ENCODE results near the gene AKR1C2. TPM values are rescaled to one million over a fixed set of nuclear protein-coding genes. Genes with fewer than 3 reads are reported as not detected.
"Not testable (repeated sequence)": the region's sequence is repeated elsewhere in the genome, so short reads cannot be mapped to it uniquely, and the experiment has no call there.

Gene AKR1C2
- total and polyA plus RNA-seq, 2 experiments from 2014 or later = 51.0 to 51.7 TPM

GRCh38 chr10:5018671-5019277, 15.1 kb upstream of the AKR1C2 start:
- H2AFZ ChIP-seq; H3K4me1 ChIP-seq (ENCODE audit: insufficient read depth); H3K27me3 ChIP-seq; H3K27ac ChIP-seq; H3K9me3 ChIP-seq (ENCODE audit: low read depth); H3K4me2 ChIP-seq; H3K4me3 ChIP-seq; H3K79me2 ChIP-seq; H3K36me3 ChIP-seq (replicated peaks; ENCODE audit: insufficient read depth, low read depth); H3K9me2 ChIP-seq (replicated peaks; ENCODE audit: insufficient read depth); H4K20me1 ChIP-seq (ENCODE audit: insufficient read depth, poor library complexity, severe bottlenecking): not testable (repeated sequence)
- peak; percentile 26 for TF ChIP-seq CTCF (IDR thresholded peaks at IDR 0.05; ENCODE audit: poor library complexity)
- WGBS (ENCODE audit: low lambda C conversion rate, missing lambda C conversion rate) = 81% methylated on average over 3 of the region's 3 CpGs
- peak; percentile 31 for DNase-seq (ENCODE audit: low spot score)

DNA sequence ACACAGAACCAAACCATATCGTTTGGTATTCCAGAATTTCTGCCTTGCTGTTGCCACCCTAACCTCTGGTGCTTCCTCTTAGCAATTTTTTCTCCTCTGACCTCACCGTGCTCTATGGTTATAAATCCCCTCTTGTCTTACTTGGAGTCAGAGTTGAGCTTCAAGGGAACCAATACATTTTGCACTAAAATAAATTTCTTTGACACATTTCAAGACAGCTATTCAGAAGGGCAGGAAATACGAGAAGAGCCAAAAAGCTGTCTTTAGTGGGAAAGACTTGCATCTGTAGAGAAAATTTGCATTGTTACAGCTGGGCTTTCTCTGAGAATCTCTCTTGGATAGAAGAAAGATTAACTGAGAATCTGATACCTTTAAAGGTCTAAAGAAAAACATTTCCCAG, 14.5 kb upstream of the AKR1C2 start:
- Histone ChIP-seq H2AFZ (no peak overlapping the region), H3K9me2 (replicated peaks; ENCODE audit: insufficient read depth) (no peaks in the 10 kb centered on the region), H4K20me1 (ENCODE audit: insufficient read depth, poor library complexity, severe bottlenecking) (no peaks in the 10 kb centered on the region), H3K4me1 (ENCODE audit: insufficient read depth) (peaks cover 3% of the 10 kb centered on the region), H3K36me3 (replicated peaks; ENCODE audit: insufficient read depth, low read depth) (no peaks in the 10 kb centered on the region), H3K4me2 (no peak overlapping the region), H3K4me3 (no peak overlapping the region), H3K9me3 (ENCODE audit: low read depth) (no peaks in the 10 kb centered on the region), H3K27me3 (no peaks in the 10 kb centered on the region), H3K27ac (no peak overlapping the region), H3K79me2 (no peaks in the 10 kb centered on the region)
- WGBS (ENCODE audit: low lambda C conversion rate, missing lambda C conversion rate) = 56% methylated on average over 3 of the region's 3 CpGs
- TF ChIP-seq EZH2phosphoT487 (IDR thresholded peaks at IDR 0.05; ENCODE audit: low read depth, severe bottlenecking, unreplicated experiment) (no peak), CTCF (IDR thresholded peaks at IDR 0.05; ENCODE audit: poor library complexity) (no peak), EZH2 (IDR thresholded peaks at IDR 0.05; ENCODE audit: borderline replicate concordance) (no peak)
- DNase-seq (ENCODE audit: low spot score) = no peak

DNA sequence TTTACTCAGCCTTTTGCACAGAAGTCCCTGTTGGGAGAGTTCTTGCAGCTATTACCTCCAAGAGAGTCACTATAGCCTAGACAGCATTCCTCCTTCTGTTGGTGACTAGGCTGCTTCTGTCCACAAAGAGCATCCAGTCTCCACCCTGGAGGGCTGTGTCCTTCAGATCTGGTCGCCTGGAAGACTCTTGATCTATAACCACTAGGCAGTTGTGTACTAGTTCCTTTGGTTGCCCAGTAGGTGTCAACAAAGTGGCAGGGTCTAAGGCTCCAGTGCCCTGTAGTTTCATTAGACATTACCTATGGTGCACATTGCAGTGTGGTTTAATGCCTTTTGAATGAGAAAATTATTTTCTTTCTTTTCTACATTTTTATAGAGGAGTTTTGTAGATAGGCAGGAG, 11.3 kb upstream of the AKR1C2 start:
- Histone ChIP-seq H3K9me3 (ENCODE audit: low read depth) (no peaks in the 10 kb centered on the region), H3K4me2 (no peak overlapping the region), H3K9me2 (replicated peaks; ENCODE audit: insufficient read depth) (no peaks in the 10 kb centered on the region), H3K79me2 (no peaks in the 10 kb centered on the region), H3K27me3 (no peaks in the 10 kb centered on the region), H3K4me1 (ENCODE audit: insufficient read depth) (no peaks in the 10 kb centered on the region), H4K20me1 (ENCODE audit: insufficient read depth, poor library complexity, severe bottlenecking) (no peaks in the 10 kb centered on the region), H3K4me3 (no peak overlapping the region), H3K27ac (no peak overlapping the region), H2AFZ (no peak overlapping the region), H3K36me3 (replicated peaks; ENCODE audit: insufficient read depth, low read depth) (no peaks in the 10 kb centered on the region)
- TF ChIP-seq EZH2phosphoT487 (IDR thresholded peaks at IDR 0.05; ENCODE audit: low read depth, severe bottlenecking, unreplicated experiment) (no peak), EZH2 (IDR thresholded peaks at IDR 0.05; ENCODE audit: borderline replicate concordance) (no peak), CTCF (IDR thresholded peaks at IDR 0.05; ENCODE audit: poor library complexity) (no peak)
- WGBS (ENCODE audit: low lambda C conversion rate, missing lambda C conversion rate) = 74% methylated on average over 1 of the region's 1 CpG
- no peak for DNase-seq (ENCODE audit: low spot score)

DNA sequence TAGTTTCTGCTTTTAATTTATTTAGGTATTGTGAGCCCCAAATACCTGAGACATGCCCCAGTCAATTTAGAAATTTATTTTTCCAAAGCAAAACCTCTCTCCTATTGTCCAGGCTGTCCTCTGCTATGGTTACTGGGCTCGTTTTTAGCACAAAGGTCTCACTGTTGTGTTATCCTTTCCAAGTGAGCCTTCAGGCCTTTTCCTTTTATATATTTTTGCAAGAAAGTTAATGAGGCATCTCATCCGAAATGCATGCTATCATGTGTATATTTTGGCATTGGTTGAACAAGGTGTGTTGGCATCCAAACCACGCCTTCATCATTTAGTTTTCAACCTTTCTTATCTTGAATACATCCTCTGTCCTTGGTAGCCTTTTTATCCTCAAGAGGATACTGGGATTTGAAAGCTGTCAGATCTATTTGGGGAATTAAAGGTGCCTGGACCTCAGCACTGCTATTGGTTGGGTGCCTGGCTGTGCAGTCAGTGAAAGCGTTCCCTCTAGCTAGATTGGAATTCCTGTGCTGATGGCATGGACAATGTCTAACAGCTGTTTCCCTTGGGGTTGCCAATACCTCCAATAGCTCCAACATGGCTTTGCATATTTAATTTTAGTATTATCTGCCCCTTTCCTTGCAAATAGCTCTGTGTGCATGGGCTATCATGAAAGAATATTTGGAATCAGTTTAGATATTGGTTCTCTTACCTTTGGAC, 10.7 kb upstream of the AKR1C2 start:
- H3K27ac ChIP-seq = not testable (repeated sequence)

More for the DNA sequence above, 10.7 kb upstream of the AKR1C2 start:
- H3K4me2 ChIP-seq; H3K4me1 ChIP-seq (ENCODE audit: insufficient read depth); H3K36me3 ChIP-seq (replicated peaks; ENCODE audit: insufficient read depth, low read depth); H2AFZ ChIP-seq; H4K20me1 ChIP-seq (ENCODE audit: insufficient read depth, poor library complexity, severe bottlenecking); DNase-seq (ENCODE audit: low spot score); H3K27me3 ChIP-seq; H3K4me3 ChIP-seq; H3K9me3 ChIP-seq (ENCODE audit: low read depth); H3K79me2 ChIP-seq; H3K9me2 ChIP-seq (replicated peaks; ENCODE audit: insufficient read depth): not testable (repeated sequence)
- WGBS (ENCODE audit: low lambda C conversion rate, missing lambda C conversion rate) = 77% methylated on average over 4 of the region's 4 CpGs
